Lower leg skin (tissue), 4 donors: Measurements from ENCODE around the gene PAXX. TPM values are rescaled to one million over a fixed set of nuclear protein-coding genes. Genes with fewer than 3 reads are reported as not detected.

Experiments used
- DNase-seq, 2 donors: peaks; one replicate each; pipeline ENCODE4 v3.0.0-alpha.2; 2019; ENCODE audit warnings: low spot score in 2 of 2
- H3K4me3 ChIP-seq: fragments of 200-600 bp; sonication (generic); 2 replicates; pipeline ENCODE4 v1.5.1; 2017; ENCODE audit warnings: mild to moderate bottlenecking, low read depth; ENCODE audit not compliant: poor library complexity, severe bottlenecking
- POLR2A ChIP-seq, 2 donors: fragments of 450-650 bp; IDR thresholded peaks; one replicate each; pipeline ENCODE4 v1.6.1; 2016 to 2017; ENCODE audit warnings: antibody characterized with exemption in 2 of 2, mild to moderate bottlenecking in 1 of 2, moderate library complexity in 1 of 2
- WGBS, 2 donors: methylation state at CpG; one replicate each; pipeline ENCODE4 v1.1.5; 2018; 5-methylcytosine and 5-hydroxymethylcytosine counted together
- intact Hi-C: fragments of 100-400 bp; cut with DNase I; formaldehyde crosslinking; loops from one replicate; pipeline ENCODE4 v1.15.0; 2023; ENCODE audit warnings: low total_unique reads
- total RNA-seq, 4 donors: library from RNA; depleted of rRNA; stranded (reverse); fragments of >200 nt; gene quantifications; one replicate each; pipeline ENCODE4 v1.1.0, GENCODE V29; 2016
- TF ChIP-seq, protein P1 (sequence below), 3 donors: fragments of 450-650 bp; IDR thresholded peaks; one replicate each; pipeline ENCODE4 v1.5.1; 2016; ENCODE audit warnings: antibody characterized with exemption in 3 of 3, mild to moderate bottlenecking in 3 of 3, moderate library complexity in 2 of 3

Gene PAXX
- total RNA-seq, 4 donors from 2014 or later = 38.7 to 75.8 (median 58.2) TPM

DNA sequence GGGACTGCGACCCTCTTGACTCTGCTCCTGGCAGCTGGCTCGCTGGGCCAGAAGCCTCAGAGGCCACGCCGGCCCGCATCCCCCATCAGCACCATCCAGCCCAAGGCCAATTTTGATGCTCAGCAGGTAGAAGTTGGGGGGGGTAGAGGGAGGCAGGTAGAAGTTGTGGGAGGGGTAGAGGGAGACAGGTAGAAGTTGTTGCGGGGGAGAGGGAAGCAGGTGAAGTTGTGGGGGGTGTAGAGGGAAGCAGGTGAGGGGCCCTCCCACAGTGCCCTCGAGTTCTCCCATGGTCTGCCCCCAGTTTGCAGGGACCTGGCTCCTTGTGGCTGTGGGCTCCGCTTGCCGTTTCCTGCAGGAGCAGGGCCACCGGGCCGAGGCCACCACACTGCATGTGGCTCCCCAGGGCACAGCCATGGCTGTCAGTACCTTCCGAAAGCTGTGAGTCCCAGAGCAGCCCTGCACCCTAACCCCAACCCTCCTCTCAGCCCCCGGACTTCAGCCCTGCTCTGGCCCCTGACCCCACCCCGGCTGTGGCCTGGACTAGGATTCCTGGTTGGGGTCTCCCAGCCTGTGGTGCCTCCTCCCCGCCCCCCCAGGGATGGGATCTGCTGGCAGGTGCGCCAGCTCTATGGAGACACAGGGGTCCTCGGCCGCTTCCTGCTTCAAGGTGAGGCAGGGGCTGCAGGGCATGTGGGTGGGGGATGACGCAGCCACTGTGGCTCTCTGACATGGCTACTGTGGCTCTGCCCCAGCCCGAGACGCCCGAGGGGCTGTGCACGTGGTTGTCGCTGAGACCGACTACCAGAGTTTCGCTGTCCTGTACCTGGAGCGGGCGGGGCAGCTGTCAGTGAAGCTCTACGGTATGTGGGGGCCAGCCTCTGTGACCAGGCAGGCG is 46.6 kb upstream of the PAXX start:
- TF ChIP-seq POLR2A (IDR thresholded peaks at IDR 0.05) = no peak
- TF ChIP-seq, protein P1, sequence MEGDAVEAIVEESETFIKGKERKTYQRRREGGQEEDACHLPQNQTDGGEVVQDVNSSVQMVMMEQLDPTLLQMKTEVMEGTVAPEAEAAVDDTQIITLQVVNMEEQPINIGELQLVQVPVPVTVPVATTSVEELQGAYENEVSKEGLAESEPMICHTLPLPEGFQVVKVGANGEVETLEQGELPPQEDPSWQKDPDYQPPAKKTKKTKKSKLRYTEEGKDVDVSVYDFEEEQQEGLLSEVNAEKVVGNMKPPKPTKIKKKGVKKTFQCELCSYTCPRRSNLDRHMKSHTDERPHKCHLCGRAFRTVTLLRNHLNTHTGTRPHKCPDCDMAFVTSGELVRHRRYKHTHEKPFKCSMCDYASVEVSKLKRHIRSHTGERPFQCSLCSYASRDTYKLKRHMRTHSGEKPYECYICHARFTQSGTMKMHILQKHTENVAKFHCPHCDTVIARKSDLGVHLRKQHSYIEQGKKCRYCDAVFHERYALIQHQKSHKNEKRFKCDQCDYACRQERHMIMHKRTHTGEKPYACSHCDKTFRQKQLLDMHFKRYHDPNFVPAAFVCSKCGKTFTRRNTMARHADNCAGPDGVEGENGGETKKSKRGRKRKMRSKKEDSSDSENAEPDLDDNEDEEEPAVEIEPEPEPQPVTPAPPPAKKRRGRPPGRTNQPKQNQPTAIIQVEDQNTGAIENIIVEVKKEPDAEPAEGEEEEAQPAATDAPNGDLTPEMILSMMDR (IDR thresholded peaks at IDR 0.05) = no peak
- no peak for DNase-seq
- intact Hi-C loops = loop anchor here (10.0 kb wide), 1 partner anchor 91 kb away; the partner anchor contains the start of gene MAMDC4
- 80 to 83% methylated on average over 25 to 28 of the region's 30 CpGs for WGBS, 2 donors
- no peak overlapping the region for H3K4me3 ChIP-seq

DNA sequence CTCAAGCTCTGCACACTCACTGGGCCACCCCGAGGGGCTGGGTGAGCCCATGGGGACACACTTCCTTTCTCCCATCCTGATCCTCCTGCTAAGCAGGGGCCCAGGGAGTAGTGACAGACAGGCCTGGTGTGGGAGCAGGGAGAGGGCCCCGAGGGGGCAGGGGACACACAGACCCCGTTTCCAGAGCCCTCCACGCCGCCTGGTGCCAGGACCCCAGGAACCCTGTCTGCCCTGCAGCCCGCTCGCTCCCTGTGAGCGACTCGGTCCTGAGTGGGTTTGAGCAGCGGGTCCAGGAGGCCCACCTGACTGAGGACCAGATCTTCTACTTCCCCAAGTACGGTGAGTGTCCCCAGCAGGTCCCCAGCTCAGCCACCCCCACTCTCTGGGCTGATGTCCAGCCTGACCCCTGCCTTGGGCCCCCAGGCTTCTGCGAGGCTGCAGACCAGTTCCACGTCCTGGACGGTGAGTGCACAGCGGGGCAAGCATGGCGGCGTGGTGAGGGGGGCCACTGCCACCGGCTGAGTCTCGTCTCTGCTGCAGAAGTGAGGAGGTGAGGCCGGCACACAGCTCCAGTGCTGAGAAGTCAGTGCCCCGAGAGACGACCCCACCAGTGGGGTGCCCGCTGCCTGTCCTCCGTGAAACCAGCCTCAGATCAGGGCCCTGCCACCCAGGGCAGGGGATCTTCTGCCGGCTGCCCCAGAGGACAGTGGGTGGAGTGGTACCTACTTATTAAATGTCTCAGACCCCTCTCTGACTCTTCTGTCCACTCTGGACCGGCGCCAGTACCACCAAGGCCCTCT is 45.8 kb upstream of the PAXX start:
- intact Hi-C loops = loop anchor here (10.0 kb wide), 1 partner anchor 92 kb away; the partner anchor contains the start of gene MAMDC4
- no peak overlapping the region for H3K4me3 ChIP-seq
- no peak for DNase-seq
- TF ChIP-seq POLR2A (IDR thresholded peaks at IDR 0.05) = no peak
- TF ChIP-seq, protein P1 (IDR thresholded peaks at IDR 0.05) = no peak
- 79 to 82% methylated on average over 15 to 23 of the region's 27 CpGs for WGBS, 2 donors

DNA sequence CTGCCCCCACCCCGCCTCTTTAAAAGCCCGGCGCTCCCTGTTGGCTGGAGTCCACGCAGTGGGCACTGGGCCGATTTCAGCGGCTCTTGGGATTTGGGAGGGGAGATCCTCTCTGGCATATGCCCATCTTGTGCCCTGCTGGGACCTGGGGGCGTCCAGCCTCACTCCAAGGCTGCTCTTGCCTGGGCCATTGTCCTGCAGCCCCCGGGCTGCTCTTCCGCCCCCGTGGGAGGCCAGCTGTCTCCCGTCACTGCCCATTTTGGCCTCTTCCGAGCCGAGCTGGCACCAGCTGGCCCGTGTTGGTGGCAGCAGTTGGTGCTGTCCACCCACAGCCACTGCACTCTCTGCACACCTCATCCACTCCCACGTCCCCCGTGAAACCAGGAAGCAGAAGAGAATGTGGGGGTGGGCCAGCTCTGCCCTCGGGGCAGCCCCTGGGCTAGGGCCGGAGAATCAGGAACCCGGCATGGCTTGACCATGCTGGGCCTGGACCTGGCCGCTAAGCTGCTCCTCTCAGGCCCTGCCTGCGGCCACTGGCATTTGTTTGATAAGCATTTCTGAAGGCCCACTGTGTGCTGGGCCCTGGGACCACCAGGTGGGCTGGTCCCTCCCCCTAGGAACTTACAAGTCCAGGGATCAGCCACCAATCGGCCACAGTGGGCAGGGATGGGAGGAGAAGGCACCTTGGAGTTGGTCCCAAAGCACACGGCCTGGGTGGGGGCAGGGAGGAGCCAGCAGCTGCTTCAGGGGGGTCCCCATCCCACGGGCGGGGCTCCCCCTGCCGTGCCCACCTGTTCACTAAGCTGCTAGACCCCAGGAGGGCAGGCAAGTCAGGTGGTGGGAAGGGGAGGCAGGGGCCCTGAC is 45.0 kb upstream of the PAXX start:
- intact Hi-C loops = loop anchor here (10.0 kb wide), 1 partner anchor 92 kb away; the partner anchor contains the start of gene MAMDC4
- no peak for DNase-seq
- 63 to 74% methylated on average over 19 to 26 of the region's 26 CpGs for WGBS, 2 donors
- no peak for TF ChIP-seq POLR2A (IDR thresholded peaks at IDR 0.05)
- TF ChIP-seq, protein P1 (IDR thresholded peaks at IDR 0.05) = no peak
- H3K4me3 ChIP-seq = no peak overlapping the region

DNA sequence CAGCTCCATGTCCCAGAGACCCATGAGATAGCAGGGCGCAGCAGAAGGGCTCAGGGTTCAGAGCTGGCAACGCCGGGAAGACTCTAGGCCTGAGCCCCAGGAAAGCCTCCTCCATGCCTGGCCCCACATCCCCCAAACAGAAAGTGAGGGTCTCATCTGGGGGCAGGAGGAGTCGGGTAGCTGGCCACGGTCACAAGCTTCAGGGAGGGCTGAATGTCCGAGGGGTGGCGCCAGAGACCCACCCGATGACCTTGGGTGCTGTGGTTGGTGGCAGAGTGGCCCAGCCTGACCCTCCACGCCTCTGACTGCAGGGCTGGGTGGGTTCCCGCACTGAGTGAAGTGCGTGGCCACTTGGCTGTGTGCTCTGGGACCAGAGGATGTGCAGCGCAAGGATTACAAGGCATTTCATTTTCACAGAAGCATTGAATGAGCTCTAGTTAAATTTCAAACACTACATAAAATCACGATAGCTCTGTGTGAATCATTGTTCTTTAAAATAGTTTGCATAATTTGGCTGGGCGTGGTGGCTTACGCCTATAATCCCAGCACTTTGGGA is 44.2 kb upstream of the PAXX start:
- DNase-seq = no peak
- no peak overlapping the region for H3K4me3 ChIP-seq
- intact Hi-C loops = loop anchor here (2.0 to 10.0 kb wide), 2 partner anchors 53 to 93 kb away; partner anchors contain the start of gene MAMDC4
- WGBS, 2 donors = 34 to 39% methylated on average over 12 to 14 of the region's 15 CpGs
- TF ChIP-seq POLR2A (IDR thresholded peaks at IDR 0.05) = no peak
- TF ChIP-seq, protein P1 (IDR thresholded peaks at IDR 0.05) = no peak
